ENCODE results near the gene MXD3. TPM values are rescaled to one million over a fixed set of nuclear protein-coding genes. Genes with fewer than 3 reads are reported as not detected.

MXD3 gene
- total RNA-seq, 2 experiments from 2014 or later: 5.8 to 7.5 TPM

DNA sequence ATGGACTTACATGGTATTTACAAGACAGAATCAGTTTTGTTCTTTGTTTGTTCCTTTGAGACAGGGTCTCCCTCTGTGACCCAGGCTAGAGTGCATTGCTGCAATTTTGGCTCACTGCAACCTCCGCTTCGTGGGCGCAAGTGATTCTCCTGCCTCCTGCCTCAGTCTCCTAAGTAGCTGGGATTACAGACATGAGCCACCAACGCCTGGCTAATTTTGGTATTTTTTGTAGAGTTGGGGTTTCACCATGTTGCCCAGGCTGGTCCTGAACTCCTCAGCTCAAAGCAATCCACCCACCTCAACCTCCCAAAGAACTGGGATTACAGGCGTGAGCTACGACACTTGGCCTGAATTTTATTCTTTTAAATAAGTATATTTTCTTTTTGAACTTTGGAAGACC lies 35.8 kb downstream of the MXD3 start:
- ChIA-PET POLR2A (no interaction called here), CTCF (no interaction called here)
- Mint-ChIP-seq H3K27ac (no peak overlapping the region), H3K9me3 (no peaks in the 10 kb centered on the region), H3K4me3 (no peak overlapping the region), H3K27me3 (no peaks in the 10 kb centered on the region), H3K36me3 (ENCODE audit: low read depth) (peaks cover 85% of the 10 kb centered on the region), H3K4me1 (ENCODE audit: low read depth) (no peaks in the 10 kb centered on the region)
- DNase-seq (no peak), ATAC-seq (ENCODE audit: poor library complexity) (no peak)
- no peaks in the 10 kb centered on the region for H3K4me1 ChIP-seq (ENCODE audit: insufficient read depth, low read length)
- H3K27me3 ChIP-seq (ENCODE audit: control insufficient read depth in 1 of 2, insufficient read depth in 2 of 2, low read length in 2 of 2): no peaks in the 10 kb centered on the region
- H3K27ac ChIP-seq (ENCODE audit: low read depth in 1 of 2, low read length in 2 of 2): no peak overlapping the region
- H3K9me3 ChIP-seq (ENCODE audit: control insufficient read depth in 1 of 2, insufficient read depth in 1 of 2, low read length in 2 of 2): no peaks in the 10 kb centered on the region
- intact Hi-C loops (cut with DNase I, micrococcal nuclease): no loop called here
- TF ChIP-seq, protein P1, sequence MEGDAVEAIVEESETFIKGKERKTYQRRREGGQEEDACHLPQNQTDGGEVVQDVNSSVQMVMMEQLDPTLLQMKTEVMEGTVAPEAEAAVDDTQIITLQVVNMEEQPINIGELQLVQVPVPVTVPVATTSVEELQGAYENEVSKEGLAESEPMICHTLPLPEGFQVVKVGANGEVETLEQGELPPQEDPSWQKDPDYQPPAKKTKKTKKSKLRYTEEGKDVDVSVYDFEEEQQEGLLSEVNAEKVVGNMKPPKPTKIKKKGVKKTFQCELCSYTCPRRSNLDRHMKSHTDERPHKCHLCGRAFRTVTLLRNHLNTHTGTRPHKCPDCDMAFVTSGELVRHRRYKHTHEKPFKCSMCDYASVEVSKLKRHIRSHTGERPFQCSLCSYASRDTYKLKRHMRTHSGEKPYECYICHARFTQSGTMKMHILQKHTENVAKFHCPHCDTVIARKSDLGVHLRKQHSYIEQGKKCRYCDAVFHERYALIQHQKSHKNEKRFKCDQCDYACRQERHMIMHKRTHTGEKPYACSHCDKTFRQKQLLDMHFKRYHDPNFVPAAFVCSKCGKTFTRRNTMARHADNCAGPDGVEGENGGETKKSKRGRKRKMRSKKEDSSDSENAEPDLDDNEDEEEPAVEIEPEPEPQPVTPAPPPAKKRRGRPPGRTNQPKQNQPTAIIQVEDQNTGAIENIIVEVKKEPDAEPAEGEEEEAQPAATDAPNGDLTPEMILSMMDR (IDR thresholded peaks at IDR 0.05): no peak
- H3K4me3 ChIP-seq (ENCODE audit: low read length): no peak overlapping the region
- H3K36me3 ChIP-seq (ENCODE audit: insufficient read depth, low read length): peaks cover 73% of the 10 kb centered on the region

DNA sequence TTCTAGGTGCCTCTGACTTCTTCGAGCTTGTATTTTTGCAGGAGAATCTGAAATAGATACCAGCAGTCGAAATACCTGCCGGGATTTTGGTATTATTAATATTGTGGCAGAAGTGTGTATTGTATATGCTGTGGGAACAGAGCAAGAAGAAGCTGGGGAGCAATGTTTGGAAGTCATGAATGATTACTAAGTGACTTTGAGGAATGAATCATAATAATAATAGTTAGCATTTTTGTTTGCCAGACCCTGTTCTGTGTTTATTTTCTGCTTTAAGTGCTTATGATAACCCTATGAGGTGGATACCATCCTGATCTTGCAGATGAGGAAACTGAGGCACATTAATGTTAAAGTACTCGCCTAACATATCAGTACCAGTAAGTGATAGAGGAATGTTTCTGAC lies 40.6 kb downstream of the MXD3 start:
- ATAC-seq (ENCODE audit: poor library complexity): no peak

DNA sequence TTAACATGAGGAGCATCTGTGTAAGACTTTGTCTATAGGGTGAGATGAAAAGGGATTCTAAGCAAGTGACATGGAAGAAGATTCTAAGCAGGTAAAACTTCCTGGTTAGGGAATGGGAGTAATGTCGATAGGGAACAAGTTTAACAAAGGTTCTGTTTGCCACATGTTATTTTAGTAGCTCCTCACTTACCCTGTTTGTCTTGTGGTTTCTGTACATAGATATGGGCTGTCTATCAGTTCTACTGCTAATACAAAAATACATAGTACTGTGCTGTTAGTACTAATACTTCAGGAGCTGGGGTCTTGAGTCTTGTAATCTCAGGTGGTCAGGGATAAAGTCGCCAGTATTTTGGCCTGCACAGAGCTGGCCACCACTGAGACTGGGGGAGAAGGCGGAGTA lies 41.0 kb downstream of the MXD3 start:
- peaks cover 93% of the 10 kb centered on the region for H3K36me3 Mint-ChIP-seq (ENCODE audit: low read depth)
- H3K4me1 Mint-ChIP-seq (ENCODE audit: low read depth): no peaks in the 10 kb centered on the region
- no peak overlapping the region for H3K27ac Mint-ChIP-seq
- Histone ChIP-seq H3K27ac (ENCODE audit: low read depth in 1 of 2, low read length in 2 of 2) (no peak overlapping the region), H3K9me3 (ENCODE audit: control insufficient read depth in 1 of 2, insufficient read depth in 1 of 2, low read length in 2 of 2) (no peaks in the 10 kb centered on the region), H3K4me3 (ENCODE audit: low read length) (no peak overlapping the region), H3K36me3 (ENCODE audit: insufficient read depth, low read length) (peaks cover 88% of the 10 kb centered on the region), H3K4me1 (ENCODE audit: insufficient read depth, low read length) (no peaks in the 10 kb centered on the region), H3K27me3 (ENCODE audit: control insufficient read depth in 1 of 2, insufficient read depth in 2 of 2, low read length in 2 of 2) (no peaks in the 10 kb centered on the region)
- H3K27me3 Mint-ChIP-seq: no peaks in the 10 kb centered on the region
- no peaks in the 10 kb centered on the region for H3K9me3 Mint-ChIP-seq
- ATAC-seq (ENCODE audit: poor library complexity) (no peak), DNase-seq (no peak)
- CTCF ChIA-PET: no interaction called here
- TF ChIP-seq, protein P1 (IDR thresholded peaks at IDR 0.05): no peak
- H3K4me3 Mint-ChIP-seq: no peak overlapping the region
- intact Hi-C loops (cut with DNase I, micrococcal nuclease): no loop called here
- POLR2A ChIA-PET: interaction anchor here (0.6 kb wide), 1 partner anchor 665 kb away, joined by 3 read pairs; no protein-coding TSS in a partner anchor

More for the DNA sequence above, 40.6 kb downstream of the MXD3 start:
- DNase-seq: no peak
- H3K27me3 Mint-ChIP-seq: no peaks in the 10 kb centered on the region
- ChIA-PET POLR2A (interaction anchor here (0.5 kb wide), 1 partner anchor 12 kb away, joined by 3 read pairs; no protein-coding TSS in a partner anchor), CTCF (no interaction called here)
- no peak overlapping the region for H3K27ac ChIP-seq (ENCODE audit: low read depth in 1 of 2, low read length in 2 of 2)
- no peaks in the 10 kb centered on the region for H3K27me3 ChIP-seq (ENCODE audit: control insufficient read depth in 1 of 2, insufficient read depth in 2 of 2, low read length in 2 of 2)
- H3K9me3 ChIP-seq (ENCODE audit: control insufficient read depth in 1 of 2, insufficient read depth in 1 of 2, low read length in 2 of 2): no peaks in the 10 kb centered on the region
- H3K4me1 ChIP-seq (ENCODE audit: insufficient read depth, low read length): no peaks in the 10 kb centered on the region
- peaks cover 90% of the 10 kb centered on the region for H3K36me3 Mint-ChIP-seq (ENCODE audit: low read depth)
- H3K4me3 ChIP-seq (ENCODE audit: low read length): no peak overlapping the region
- no peak overlapping the region for H3K4me3 Mint-ChIP-seq
- intact Hi-C loops (cut with DNase I, micrococcal nuclease): no loop called here
- no peak overlapping the region for H3K27ac Mint-ChIP-seq
- TF ChIP-seq, protein P1 (IDR thresholded peaks at IDR 0.05): no peak
- H3K9me3 Mint-ChIP-seq: no peaks in the 10 kb centered on the region
- no peaks in the 10 kb centered on the region for H3K4me1 Mint-ChIP-seq (ENCODE audit: low read depth)
- peaks cover 88% of the 10 kb centered on the region for H3K36me3 ChIP-seq (ENCODE audit: insufficient read depth, low read length)

Data from CD4-positive, alpha-beta T cell (primary cell).